ENCODE results near the gene KDM4C.
A peak's percentile ranks its signal among the peaks of the same experiment; 100 is the strongest.
"Not testable (repeated sequence)": the region's sequence is repeated elsewhere in the genome, so short reads cannot be mapped to it uniquely, and the experiment has no call there.

KDM4C gene

GRCh38 chr9:6757456-6758247 lies at the start of gene KDM4C:
Gene KDM4C, plus strand, starts transcription at chr9:6757973. Its CDS starts 35,016 bp downstream, at chr9:6792989.
- no peak for TF ChIP-seq CTCF (IDR thresholded peaks at IDR 0.05; ENCODE audit: insufficient read depth, low read length, poor library complexity, severe bottlenecking)

GRCh38 chr9:6708732-6709131 lies 49.0 kb upstream of the KDM4C start:
- H3K36me3 ChIP-seq (ENCODE audit: control insufficient read depth, insufficient read depth, low read length), result no peaks in the 10 kb centered on the region
- no peaks in the 10 kb centered on the region for H3K27me3 ChIP-seq (replicated peaks; ENCODE audit: control insufficient read depth, insufficient read depth, low read length)
- no peak overlapping the region for H3K4me3 ChIP-seq (replicated peaks; ENCODE audit: low read depth, low read length)
- no peak for TF ChIP-seq CTCF (IDR thresholded peaks at IDR 0.05; ENCODE audit: insufficient read depth, low read length, poor library complexity, severe bottlenecking)
- no peak for DNase-seq (ENCODE audit: extremely low read depth, insufficient read length)

More at GRCh38 chr9:6757456-6758247, at the start of gene KDM4C:
- H3K36me3 ChIP-seq (ENCODE audit: control insufficient read depth, insufficient read depth, low read length), result no peaks in the 10 kb centered on the region
- DNase-seq (ENCODE audit: extremely low read depth, insufficient read length), result peak; percentile 99
- H3K4me3 ChIP-seq (replicated peaks; ENCODE audit: low read depth, low read length), result peak within 1 kb of the TSS; percentile 98
- no peaks in the 10 kb centered on the region for H3K27me3 ChIP-seq (replicated peaks; ENCODE audit: control insufficient read depth, insufficient read depth, low read length)

GRCh38 chr9:6711403-6711802 lies 46.4 kb upstream of the KDM4C start:
- Histone ChIP-seq H3K4me3 (replicated peaks; ENCODE audit: low read depth, low read length) (no peak overlapping the region), H3K36me3 (ENCODE audit: control insufficient read depth, insufficient read depth, low read length) (no peaks in the 10 kb centered on the region), H3K27me3 (replicated peaks; ENCODE audit: control insufficient read depth, insufficient read depth, low read length) (no peaks in the 10 kb centered on the region)
- no peak for DNase-seq (ENCODE audit: extremely low read depth, insufficient read length)
- TF ChIP-seq CTCF (IDR thresholded peaks at IDR 0.05; ENCODE audit: insufficient read depth, low read length, poor library complexity, severe bottlenecking), result no peak

GRCh38 chr9:6712041-6712440 lies 45.7 kb upstream of the KDM4C start:
- H3K4me3 ChIP-seq (replicated peaks; ENCODE audit: low read depth, low read length), result no peak overlapping the region
- TF ChIP-seq CTCF (IDR thresholded peaks at IDR 0.05; ENCODE audit: insufficient read depth, low read length, poor library complexity, severe bottlenecking), result no peak
- H3K27me3 ChIP-seq (replicated peaks; ENCODE audit: control insufficient read depth, insufficient read depth, low read length), result no peaks in the 10 kb centered on the region
- no peak for DNase-seq (ENCODE audit: extremely low read depth, insufficient read length)
- H3K36me3 ChIP-seq (ENCODE audit: control insufficient read depth, insufficient read depth, low read length), result no peaks in the 10 kb centered on the region

DNA sequence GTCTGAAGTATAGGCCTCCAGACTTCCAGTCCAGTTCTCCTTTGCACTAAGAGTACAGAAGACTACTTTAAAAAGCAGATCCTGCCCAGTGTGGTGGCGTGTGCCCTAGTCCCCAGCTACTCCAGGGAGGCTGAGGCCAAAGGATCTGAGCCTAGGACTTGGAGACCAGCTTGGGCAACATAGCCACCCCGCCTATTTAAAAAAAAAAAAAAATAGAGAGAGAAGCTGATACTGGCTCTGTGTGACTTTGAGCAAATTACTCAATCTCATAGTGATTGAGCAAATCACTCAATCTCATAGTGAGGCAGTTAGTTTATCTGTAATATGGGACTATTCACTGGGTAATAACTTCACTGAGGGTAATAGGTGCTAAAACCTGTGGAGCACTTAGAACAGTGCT lies 43.6 kb upstream of the KDM4C start:
- Histone ChIP-seq H3K27me3 (replicated peaks; ENCODE audit: control insufficient read depth, insufficient read depth, low read length) (no peaks in the 10 kb centered on the region), H3K4me3 (replicated peaks; ENCODE audit: low read depth, low read length) (no peak overlapping the region), H3K36me3 (ENCODE audit: control insufficient read depth, insufficient read depth, low read length) (no peaks in the 10 kb centered on the region; the same call in 1 of the 2 replicates)
- DNase-seq (ENCODE audit: extremely low read depth, insufficient read length), result no peak
- TF ChIP-seq CTCF (IDR thresholded peaks at IDR 0.05; ENCODE audit: insufficient read depth, low read length, poor library complexity, severe bottlenecking), result no peak

- peak overlapping the region; percentile 84 for H3K4me3 ChIP-seq (replicated peaks; ENCODE audit: low read depth, low read length)
- not testable (repeated sequence) for H3K36me3 ChIP-seq (ENCODE audit: control insufficient read depth, insufficient read depth, low read length); DNase-seq (ENCODE audit: extremely low read depth, insufficient read length); H3K27me3 ChIP-seq (replicated peaks; ENCODE audit: control insufficient read depth, insufficient read depth, low read length)
Measured at GRCh38 chr9:6715153-6715754, 42.5 kb upstream of the KDM4C start.

Measured in GM06990 (cell line).